Fibroblast of mammary gland (primary cell): ENCODE results near the gene ATXN7L1.

ENCODE experiments used
- DNase-seq: peaks from one replicate; pipeline ENCODE4 v3.0.0-alpha.2; 2010; ENCODE audit warnings: low read depth
- H3K4me3 ChIP-seq: 2 replicates; pipeline ENCODE4 v1.5.1; 2011; ENCODE audit warnings: low read depth, mild to moderate bottlenecking, low read length, moderate library complexity; ENCODE audit not compliant: control insufficient read depth
- TF ChIP-seq, protein P1 (sequence below): conservative IDR thresholded peaks from 2 replicates; pipeline ENCODE4 v1.5.1; 2011; ENCODE audit warnings: low read depth, low read length, inconsistent platforms; ENCODE audit not compliant: control insufficient read depth, insufficient read depth

The ATXN7L1 gene

DNA sequence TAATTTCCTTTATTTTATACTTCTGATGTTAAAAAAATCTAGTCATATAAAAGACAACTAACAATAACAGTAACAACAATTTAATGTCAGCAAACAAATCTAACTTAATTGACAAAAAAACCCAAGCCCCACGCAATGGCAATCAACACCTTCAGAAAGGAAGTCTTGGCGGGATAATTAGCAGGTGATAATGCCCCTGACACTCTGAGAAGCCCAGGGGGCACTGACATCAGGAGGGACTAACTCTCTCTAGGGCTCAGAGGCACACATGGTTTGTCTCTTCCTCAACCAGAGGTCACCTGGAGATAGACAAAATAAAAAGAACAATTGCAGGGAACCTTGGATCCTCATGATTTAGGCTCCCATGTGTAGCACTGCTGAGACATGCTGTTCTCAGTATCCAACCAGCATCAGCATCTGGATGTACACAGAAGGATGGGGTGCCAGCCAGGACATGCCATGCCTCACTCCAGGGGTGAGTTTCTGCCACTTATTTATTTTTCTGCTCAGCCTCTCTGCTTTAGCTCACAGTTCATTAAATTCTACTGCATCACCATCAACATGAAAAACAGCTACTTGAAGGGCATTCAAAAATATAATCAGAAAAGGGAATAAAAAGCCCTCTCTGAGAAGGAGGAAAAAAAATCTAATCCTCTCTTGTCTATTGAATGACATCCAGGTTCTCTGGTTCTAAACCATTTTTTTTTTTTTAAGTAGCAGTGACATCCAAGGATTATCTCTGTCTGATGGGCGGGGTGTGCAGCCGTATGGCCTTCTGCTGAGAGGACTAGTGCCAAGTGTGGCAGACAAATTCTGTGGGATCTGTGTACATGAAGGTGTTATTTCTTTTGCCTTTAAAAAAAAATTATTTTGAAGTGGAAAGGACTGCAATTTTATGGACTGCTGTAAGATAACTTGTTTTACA is 96.3 kb downstream of the ATXN7L1 start:
- no peak for DNase-seq
- H3K4me3 ChIP-seq, result no peak overlapping the region
- TF ChIP-seq, protein P1, sequence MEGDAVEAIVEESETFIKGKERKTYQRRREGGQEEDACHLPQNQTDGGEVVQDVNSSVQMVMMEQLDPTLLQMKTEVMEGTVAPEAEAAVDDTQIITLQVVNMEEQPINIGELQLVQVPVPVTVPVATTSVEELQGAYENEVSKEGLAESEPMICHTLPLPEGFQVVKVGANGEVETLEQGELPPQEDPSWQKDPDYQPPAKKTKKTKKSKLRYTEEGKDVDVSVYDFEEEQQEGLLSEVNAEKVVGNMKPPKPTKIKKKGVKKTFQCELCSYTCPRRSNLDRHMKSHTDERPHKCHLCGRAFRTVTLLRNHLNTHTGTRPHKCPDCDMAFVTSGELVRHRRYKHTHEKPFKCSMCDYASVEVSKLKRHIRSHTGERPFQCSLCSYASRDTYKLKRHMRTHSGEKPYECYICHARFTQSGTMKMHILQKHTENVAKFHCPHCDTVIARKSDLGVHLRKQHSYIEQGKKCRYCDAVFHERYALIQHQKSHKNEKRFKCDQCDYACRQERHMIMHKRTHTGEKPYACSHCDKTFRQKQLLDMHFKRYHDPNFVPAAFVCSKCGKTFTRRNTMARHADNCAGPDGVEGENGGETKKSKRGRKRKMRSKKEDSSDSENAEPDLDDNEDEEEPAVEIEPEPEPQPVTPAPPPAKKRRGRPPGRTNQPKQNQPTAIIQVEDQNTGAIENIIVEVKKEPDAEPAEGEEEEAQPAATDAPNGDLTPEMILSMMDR, result no peak

DNA sequence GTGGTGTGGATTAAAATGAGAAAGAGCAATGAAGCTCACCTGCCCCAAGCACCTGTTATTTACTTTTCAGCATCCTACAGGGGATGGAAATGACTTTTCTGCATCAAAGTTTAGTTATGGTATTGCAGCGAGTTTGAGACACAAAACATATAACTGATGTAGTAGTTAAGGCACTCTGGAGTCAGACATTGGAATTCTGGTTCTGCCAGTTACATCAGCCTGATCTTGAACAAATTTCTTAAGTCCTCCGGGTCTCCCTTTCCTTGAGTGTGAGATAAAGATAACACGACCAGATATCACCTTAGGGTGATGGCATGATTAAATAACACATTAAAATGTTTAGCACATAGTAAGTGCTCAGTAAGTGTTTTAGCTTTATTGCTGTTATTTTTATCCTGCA is 97.4 kb downstream of the ATXN7L1 start:
- no peak for DNase-seq
- no peak overlapping the region for H3K4me3 ChIP-seq
- TF ChIP-seq, protein P1, result no peak

DNA sequence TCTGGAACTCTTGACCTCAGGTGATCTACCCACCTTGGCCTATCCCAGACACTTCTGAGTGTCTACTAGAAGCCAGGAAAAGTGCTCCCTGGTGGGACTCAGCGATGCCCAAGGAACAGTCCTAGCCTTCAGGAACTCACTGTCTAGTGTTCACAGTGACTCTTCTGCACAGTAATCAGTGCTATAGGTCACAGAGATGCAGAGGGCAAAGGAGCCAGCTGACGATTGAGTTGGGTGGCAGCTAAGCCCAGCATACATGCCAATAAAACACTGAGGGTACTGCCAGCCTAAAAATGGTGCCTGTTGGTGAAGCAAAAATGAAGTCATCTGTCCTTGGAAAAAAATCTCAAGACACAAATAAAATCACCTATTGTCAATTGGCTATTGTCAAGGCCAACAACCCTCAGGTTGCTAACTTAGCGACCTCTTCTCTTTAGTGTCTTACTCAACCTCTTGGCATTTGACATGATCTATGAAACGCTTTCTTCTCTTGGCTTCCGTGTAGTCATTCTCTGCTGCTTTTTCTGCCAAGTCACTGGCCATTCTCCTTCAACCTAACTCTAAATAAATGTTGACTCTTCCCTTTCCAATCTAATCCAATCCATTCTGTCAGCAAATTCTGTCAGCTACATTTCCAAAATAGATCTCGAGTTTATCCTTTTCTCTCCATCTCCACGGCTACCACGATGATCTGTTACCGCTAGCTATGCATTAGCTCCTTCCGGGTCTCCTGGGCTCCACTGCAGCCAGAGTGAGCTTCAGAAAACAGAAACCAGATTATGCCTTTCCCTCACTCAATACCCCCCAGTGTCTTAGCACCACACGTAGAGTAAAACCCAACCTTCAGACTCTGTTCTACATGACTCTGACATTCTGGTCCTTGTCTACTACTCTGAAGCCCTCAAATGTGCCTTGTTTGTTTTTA is 99.2 kb downstream of the ATXN7L1 start:
- DNase-seq, result peak; percentile 83
- H3K4me3 ChIP-seq, result no peak overlapping the region
- TF ChIP-seq, protein P1, result no peak

DNA sequence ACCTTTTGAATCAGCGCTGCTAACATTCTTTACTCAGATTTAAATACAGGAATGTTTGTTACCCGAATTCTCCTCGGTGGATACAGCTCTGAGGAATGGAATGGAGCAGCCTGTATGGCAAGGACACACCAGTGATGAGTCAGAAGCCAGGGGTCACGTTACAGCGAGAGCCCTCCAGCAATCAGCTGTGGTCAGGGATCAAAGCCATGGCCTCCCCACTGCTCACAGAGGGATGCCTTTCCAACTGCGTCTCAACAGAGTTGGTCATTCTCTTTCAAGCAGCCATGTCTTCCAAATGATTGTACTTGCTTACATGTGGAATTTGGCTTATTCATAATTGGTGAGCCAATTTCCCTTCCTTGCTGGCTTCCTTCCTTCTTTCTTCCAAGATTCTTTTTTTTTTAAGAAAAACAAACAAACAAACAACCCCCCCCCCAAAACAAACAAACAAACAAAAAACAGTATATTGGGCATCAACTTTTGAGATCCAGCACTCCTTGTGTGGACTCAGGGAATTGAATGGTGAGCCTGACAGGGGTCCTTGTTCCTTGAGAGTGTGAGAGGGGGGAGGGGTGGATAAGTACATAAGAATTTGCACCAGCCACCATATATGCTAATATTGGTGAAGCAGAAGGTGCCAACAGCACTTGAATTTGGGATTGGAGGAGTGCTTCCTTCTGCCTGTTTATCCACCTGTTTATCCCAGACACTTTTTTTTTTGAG is 100.2 kb downstream of the ATXN7L1 start:
- TF ChIP-seq, protein P1, result no peak
- peak; percentile 100 for DNase-seq
- no peak overlapping the region for H3K4me3 ChIP-seq

DNA sequence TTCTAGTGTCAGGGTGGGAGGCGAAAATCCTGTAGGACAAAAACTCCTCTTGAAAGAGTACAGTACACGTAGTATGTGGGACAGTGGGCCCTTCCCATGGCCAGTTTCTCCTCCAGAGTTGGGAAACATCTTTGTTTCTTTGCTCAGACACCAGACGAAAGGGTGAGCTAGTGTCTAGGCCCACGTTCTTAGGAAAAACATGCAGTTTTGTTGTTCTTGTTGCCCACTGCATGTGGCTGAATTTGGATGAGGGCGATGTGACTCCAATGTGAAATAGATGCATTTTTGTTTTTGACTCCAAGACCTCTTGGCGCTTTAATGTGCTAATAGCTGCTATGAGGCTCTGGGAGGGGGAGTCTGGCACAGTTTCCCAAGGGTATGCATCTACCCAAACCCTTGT is 100.8 kb downstream of the ATXN7L1 start:
- no peak for DNase-seq
- H3K4me3 ChIP-seq, result no peak overlapping the region
- TF ChIP-seq, protein P1, result no peak

DNA sequence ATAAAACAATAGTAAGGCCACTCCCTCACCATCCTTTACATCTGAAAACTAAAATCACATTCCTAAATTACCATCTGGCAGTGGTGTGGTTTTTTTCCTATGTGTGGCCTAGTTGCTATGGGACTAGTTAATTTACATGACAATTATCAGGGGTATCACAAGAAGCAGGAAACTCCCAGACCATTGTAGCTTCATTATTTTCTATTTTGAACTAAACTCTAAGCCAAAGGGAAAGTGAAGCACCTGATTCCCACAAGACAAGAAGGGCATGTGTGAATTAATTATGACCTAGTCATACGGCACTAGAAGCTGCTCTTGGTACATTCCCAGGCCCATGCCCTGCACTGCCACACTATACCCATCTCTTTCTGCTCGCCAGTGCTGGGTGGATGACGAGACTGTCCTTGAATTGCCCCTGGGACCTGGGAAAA is 103.4 kb downstream of the ATXN7L1 start:
- TF ChIP-seq, protein P1, result no peak
- H3K4me3 ChIP-seq, result no peak overlapping the region
- no peak for DNase-seq
